GM12864 (cell line): ENCODE measurements around the gene PPL.

Experiments
- DNase-seq: peaks from one replicate; pipeline ENCODE4 v3.0.0-alpha.2; 2011; ENCODE audit warnings: low read depth
- H3K4me3 ChIP-seq: 2 replicates; pipeline ENCODE4 v1.5.1; 2011; ENCODE audit warnings: mild to moderate bottlenecking, low read depth, low read length, control low read depth
- TF ChIP-seq, protein P1 (sequence below): IDR thresholded peaks from 2 replicates; pipeline ENCODE4 v1.5.1; 2011; ENCODE audit warnings: low read depth, mild to moderate bottlenecking, moderate library complexity, low read length, control low read depth, inconsistent platforms; ENCODE audit errors: missing control alignments

Gene PPL

DNA sequence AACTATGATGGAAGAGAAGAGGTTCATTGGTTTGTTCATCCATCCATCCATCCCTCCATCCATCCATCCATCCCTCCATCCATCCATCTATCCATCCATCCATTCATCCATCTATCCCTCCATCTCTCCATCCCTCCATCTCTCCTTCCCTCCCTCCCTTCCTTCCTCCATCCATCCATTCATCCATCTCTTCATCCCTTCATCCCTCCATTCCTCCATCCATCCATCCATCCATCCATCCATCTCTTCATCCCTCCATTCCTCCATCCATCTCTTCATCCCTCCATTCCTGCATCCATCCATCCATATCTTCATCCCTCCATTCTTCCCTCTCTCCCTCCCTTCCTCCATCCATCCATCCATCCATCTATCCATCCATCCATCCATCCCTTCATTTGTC is 10.0 kb upstream of the PPL start:
- DNase-seq, result no peak
- no peak overlapping the region for H3K4me3 ChIP-seq
- TF ChIP-seq, protein P1, sequence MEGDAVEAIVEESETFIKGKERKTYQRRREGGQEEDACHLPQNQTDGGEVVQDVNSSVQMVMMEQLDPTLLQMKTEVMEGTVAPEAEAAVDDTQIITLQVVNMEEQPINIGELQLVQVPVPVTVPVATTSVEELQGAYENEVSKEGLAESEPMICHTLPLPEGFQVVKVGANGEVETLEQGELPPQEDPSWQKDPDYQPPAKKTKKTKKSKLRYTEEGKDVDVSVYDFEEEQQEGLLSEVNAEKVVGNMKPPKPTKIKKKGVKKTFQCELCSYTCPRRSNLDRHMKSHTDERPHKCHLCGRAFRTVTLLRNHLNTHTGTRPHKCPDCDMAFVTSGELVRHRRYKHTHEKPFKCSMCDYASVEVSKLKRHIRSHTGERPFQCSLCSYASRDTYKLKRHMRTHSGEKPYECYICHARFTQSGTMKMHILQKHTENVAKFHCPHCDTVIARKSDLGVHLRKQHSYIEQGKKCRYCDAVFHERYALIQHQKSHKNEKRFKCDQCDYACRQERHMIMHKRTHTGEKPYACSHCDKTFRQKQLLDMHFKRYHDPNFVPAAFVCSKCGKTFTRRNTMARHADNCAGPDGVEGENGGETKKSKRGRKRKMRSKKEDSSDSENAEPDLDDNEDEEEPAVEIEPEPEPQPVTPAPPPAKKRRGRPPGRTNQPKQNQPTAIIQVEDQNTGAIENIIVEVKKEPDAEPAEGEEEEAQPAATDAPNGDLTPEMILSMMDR, result no peak

DNA sequence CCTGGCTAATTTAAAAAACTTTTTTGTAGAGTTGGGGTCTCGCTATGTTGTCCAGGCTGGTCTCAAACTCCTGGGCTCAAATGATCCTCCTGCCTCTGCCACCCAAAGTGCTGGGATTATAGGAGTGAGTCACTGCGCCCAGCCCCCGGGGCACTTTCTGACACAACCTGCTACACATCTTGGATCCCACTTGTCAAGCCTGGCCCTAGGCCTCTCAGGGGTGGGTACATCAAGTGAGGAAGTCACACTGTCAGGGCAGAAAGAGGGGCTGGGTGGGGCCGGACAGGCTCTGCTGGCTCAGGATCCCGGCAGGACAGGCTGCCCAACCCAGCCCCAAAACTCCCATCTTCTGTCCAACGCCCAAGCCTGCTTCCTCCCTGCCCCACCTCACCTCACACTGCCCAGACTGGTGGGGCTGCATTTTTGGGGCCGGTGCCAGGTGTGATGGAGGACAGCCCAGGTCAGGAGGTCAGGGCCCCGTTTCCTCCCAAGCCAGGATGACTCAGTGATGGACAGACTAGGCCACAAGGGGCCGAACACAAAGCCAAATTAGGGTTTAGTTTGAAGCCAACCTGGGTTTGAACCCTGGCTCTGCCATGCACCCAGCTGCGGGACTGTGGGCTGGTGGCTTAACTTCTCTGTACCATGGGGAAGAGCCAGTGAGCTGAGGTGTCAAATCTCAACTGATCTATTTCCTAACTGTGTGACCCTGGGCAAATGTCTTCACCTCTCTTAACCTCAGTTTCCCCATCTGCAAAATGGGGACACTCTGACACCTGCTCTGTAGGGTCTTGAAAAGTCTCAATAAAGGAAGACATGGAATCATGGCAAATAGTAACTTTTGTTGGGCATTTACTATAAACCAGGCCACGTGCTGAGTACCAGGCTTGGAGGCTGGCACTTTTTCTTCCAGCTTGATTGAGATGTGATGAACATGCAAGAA is 8.9 kb upstream of the PPL start:
- no peak for DNase-seq
- TF ChIP-seq, protein P1, result no peak
- no peak overlapping the region for H3K4me3 ChIP-seq

DNA sequence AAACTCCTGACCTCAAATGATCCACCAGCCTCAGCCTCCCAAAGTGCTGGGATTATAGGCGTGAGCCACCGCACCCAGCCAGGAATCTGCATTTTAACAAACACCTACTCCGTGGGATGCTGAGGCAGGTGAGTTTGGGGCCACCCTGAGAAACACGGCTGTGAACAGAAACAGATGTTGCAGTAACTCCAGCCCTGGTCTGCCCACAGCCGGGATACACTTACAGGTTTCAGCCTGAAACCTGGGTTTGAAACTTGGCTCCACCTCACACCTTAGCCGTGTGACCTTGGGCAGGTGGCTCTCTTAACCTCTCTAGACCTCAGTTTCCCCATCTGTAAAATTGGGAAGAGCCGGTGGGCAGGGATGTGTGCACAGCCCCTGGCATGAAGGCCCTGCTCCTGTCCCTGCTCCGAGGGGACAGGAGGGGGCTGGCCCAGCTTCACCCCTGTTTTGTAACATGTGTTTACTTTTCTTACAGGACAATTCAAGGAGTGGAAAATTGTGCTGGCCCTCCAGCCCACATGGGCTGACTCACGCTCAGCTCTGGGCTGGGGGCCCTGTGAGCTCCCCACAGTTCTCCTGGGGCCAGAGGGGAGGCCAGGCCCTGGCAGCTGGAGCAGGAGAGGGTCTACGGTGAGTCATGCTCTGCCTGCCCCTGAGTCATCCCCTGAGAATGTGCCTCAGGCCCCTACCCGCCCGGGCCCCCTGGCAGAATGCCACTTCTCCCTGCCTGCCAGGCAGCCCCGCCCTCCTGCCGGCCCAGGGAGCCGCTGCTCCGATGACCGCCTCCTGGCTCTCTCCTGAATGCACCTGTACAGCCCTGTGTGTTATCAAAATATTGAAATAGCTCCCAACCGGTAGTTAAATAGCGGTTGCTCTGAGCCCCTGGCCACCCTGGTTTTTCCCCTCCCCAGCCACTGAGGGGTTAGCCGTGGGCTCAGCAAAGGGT is 7.7 kb upstream of the PPL start:
- H3K4me3 ChIP-seq, result no peak overlapping the region
- TF ChIP-seq, protein P1, result no peak
- no peak for DNase-seq

DNA sequence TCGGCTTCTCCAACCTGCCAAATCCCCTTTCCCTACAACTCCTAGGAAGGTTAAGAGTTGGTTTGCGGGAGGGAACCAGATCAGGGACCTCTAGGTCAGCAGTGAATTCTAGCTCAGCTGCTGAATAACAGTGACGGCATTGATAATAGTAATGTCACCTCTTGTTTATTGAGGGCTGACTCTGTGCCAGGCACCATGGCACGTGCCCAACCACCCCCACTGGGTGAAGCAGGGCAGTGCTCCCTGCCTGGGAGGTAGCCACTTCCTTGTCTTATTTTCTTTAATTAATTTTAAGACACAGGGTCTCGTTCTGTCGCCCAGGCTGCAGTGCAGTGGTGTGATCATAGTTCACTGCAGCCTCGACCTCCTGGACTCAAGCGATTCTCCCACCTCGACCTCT is 5.5 kb upstream of the PPL start:
- DNase-seq, result no peak
- TF ChIP-seq, protein P1, result no peak
- H3K4me3 ChIP-seq, result no peak overlapping the region

DNA sequence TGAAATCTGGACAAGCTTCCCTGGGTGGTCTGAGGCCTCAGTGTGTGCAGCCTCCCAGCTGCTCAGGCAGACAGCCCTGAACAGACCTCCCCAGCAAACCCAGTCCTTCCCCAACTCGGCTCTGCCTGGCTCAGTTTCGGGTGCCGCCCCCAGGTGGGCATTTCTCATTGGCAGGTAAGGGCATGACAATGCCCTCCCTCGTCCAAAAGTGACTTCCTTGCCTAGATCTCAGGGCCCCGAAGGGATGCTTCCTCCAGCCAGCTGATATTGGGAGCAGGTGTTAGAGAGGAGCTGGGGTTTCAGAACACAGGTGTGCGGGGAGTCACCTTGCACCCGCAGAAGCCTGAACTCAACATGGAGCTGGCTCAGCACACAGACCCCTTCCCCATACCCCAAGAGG is 3.8 kb upstream of the PPL start:
- TF ChIP-seq, protein P1, result no peak
- no peak for DNase-seq
- H3K4me3 ChIP-seq, result no peak overlapping the region

DNA sequence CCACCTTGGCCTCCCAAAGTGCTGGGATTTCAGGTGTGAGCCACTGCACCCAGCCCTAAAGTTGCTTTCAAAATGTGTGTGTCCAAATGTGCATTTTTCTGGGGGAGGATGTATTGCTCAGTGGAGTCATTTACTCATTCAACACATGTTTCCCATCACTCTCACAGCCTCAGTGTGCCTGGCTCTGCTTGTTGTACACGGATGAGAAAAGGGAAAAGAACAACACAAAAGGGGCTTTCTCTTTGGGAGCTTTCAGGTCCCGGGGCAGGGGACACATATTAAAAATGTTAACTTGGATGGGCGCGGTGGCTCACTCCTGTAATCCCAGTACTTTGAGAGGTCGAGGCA is 1.7 kb upstream of the PPL start:
- no peak overlapping the region for H3K4me3 ChIP-seq
- TF ChIP-seq, protein P1, result no peak
- DNase-seq, result no peak
